Lower lobe of right lung (tissue), 2 donors: Measurements from ENCODE around the gene CAPN13. TPM values are rescaled to one million over a fixed set of nuclear protein-coding genes. Genes with fewer than 3 reads are reported as not detected.

Experiments used
- ATAC-seq, 2 donors: fragments of 200-7000 bp; cut with Tn5 transposase; one replicate each; pipeline ENCODE4 v1.9.1; 2020 to 2022; ENCODE audit warnings: mild to moderate bottlenecking in 2 of 2, moderate library complexity in 2 of 2
- DNase-seq: peaks from one replicate; pipeline ENCODE4 v3.0.0-alpha.2; 2020
- H3K27ac ChIP-seq: fragments of 200-600 bp; one replicate; pipeline ENCODE4 v1.8.0; 2022
- H3K27me3 ChIP-seq: fragments of 200-600 bp; one replicate; pipeline ENCODE4 v1.8.0; 2022; ENCODE audit warnings: low read depth
- H3K36me3 ChIP-seq: fragments of 200-600 bp; one replicate; pipeline ENCODE4 v1.8.0; 2022; ENCODE audit warnings: mild to moderate bottlenecking
- H3K4me1 ChIP-seq: fragments of 200-600 bp; one replicate; pipeline ENCODE4 v1.8.0; 2022
- H3K4me3 ChIP-seq: fragments of 200-600 bp; one replicate; pipeline ENCODE4 v1.8.0; 2022; ENCODE audit warnings: mild to moderate bottlenecking
- H3K9me3 ChIP-seq: fragments of 200-600 bp; one replicate; pipeline ENCODE4 v1.8.0; 2022
- intact Hi-C: fragments of 100-400 bp; cut with DNase I; formaldehyde crosslinking; loops from one replicate; pipeline ENCODE4 v1.11.0; 2022
- total RNA-seq: library from RNA; stranded (reverse); fragmentation: NEBNext Ultra II Directional; extraction: Animal tissue kit (Norgen Biotek cat#: 25700); gene quantifications from one replicate; pipeline ENCODE4 v1.2.1, GENCODE V29; 2021
- TF ChIP-seq, protein P1 (sequence below): fragments of 200-600 bp; IDR thresholded peaks from one replicate; pipeline ENCODE4 v1.8.0; 2022; ENCODE audit warnings: antibody characterized with exemption, mild to moderate bottlenecking
- donor health status: DM: no; HTN: yes; CAD: no; lungs with severe emphysema.

CAPN13 gene
- total RNA-seq, 1 donor from 2014 or later = 23.0 TPM

DNA sequence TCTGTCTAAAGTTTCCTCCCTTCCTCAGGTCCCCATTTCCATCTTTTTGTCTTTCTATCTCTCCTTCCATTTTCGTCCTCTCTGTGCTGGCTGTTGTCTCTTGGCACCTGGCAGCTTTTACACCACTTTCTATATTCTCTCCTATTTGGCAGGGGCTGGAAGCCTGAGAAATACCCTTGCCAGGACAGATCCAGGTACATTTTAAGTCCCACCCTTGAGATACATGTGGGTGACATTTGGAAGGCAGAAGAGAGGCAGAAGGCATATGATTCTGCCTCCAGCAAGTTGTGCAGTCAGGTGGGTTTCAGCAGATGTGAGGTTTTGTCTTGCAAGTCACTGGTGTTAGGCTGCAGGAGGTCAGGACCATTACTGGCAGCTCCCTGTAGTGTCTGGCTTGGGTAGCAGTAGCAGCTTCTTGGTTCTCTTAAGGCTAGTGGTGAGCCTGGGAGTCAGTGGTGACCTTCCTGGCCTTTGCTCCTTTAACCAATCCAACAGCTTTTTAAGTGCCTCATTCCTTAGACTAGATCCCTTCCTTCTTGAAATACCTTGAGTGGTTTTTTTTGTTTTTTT, 90.1 kb downstream of the CAPN13 start:
- H3K36me3 ChIP-seq = no peaks in the 10 kb centered on the region
- H3K9me3 ChIP-seq = no peaks in the 10 kb centered on the region
- H3K4me3 ChIP-seq = no peak overlapping the region
- intact Hi-C loops = loop anchor here (10.0 kb wide), 1 partner anchor 618 kb away; no protein-coding TSS in a partner anchor
- H3K27me3 ChIP-seq = no peaks in the 10 kb centered on the region
- H3K4me1 ChIP-seq = peaks cover 5% of the 10 kb centered on the region
- DNase-seq (no peak), ATAC-seq (no peak)
- TF ChIP-seq, protein P1, sequence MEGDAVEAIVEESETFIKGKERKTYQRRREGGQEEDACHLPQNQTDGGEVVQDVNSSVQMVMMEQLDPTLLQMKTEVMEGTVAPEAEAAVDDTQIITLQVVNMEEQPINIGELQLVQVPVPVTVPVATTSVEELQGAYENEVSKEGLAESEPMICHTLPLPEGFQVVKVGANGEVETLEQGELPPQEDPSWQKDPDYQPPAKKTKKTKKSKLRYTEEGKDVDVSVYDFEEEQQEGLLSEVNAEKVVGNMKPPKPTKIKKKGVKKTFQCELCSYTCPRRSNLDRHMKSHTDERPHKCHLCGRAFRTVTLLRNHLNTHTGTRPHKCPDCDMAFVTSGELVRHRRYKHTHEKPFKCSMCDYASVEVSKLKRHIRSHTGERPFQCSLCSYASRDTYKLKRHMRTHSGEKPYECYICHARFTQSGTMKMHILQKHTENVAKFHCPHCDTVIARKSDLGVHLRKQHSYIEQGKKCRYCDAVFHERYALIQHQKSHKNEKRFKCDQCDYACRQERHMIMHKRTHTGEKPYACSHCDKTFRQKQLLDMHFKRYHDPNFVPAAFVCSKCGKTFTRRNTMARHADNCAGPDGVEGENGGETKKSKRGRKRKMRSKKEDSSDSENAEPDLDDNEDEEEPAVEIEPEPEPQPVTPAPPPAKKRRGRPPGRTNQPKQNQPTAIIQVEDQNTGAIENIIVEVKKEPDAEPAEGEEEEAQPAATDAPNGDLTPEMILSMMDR = no peak
- H3K27ac ChIP-seq = no peak overlapping the region

DNA sequence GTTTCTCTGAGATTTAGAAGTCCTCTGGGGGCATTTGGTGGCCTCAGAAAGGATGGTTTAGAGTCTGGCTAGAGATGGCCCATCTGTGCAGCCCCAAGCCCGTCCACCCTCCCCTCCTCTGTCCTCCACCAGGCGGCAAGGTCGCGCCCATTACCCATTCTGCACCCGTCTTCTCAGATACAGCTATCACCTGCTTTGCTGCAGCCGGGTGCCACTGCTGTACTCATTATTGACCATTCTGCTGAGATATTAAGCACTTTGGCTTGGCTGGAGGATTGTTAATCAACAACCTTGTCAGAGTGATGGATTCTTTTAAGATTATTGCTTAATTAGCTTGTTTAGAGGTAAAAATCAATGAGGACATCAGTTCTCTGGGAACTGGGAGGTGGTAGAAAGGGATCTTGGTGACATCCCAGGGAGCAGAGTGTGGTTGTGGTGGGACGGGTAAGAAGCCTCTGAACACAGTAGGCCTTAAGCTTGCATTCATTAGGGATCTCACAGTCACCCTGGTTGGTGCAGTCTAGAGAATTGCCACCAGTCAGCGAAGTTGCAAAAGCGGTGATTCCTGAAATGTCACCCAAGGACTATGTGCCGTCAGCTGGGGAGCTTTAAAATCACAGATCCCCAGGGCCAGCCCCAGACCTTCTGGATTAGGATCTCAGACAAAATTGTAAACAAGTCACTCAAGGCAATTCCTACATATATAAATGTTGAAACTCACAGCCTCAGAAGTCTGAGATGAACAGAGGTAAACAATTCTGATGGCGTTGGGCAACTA, 90.9 kb downstream of the CAPN13 start:
- intact Hi-C loops = loop anchor here (10.0 kb wide), 1 partner anchor 618 kb away; no protein-coding TSS in a partner anchor
- DNase-seq (no peak), ATAC-seq (no peak)

DNA sequence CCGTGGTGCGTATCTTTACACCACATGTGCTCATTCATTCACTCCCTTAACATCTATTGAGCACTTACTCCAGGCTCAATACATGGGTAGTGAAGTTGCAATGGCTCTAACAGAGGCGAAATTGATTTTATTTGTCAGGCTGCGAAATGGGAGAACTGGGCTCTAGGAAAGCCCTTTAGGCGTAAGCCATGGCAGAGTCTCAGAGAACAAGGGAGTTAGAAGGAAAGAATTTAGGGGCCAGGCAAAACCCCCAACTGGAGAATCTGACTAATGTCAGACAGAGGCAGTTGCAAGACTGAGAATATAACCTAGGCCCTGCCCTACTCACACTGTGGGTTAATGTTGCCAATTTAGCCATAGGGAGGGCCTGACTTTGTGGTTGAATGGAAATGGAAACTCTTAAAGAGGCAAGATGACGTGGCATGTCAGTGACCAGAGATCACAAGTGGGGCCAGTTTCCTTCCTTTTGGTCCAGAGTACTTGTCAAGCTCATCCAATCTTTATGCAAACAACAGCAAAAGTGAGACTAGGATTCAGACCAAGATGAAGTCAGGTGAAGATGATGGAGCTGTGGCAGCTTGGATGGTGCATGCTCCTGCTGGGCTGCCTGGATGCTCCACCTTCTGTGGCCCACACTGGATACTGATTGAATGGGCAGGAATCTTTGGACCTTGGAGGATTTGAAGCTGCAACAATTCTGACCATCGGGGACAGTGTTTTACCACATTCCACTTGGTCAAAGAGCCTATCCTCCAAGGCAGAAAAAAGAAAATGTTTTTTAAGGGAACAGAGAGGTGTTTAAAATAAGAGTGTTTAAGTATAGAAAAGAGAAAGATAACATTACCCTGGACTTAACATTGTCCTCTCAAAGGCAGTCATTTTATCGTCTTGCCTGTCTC, 92.2 kb downstream of the CAPN13 start:
- Histone ChIP-seq H3K9me3 (no peaks in the 10 kb centered on the region), H3K4me1 (peaks cover 9% of the 10 kb centered on the region), H3K27me3 (no peaks in the 10 kb centered on the region), H3K4me3 (no peak overlapping the region), H3K36me3 (no peaks in the 10 kb centered on the region), H3K27ac (no peak overlapping the region)
- DNase-seq (no peak), ATAC-seq (no peak)
- TF ChIP-seq, protein P1 = no peak
- intact Hi-C loops = loop anchor here (10.0 kb wide), 1 partner anchor 620 kb away; no protein-coding TSS in a partner anchor

More for the DNA sequence above, 90.9 kb downstream of the CAPN13 start:
- TF ChIP-seq, protein P1 = no peak
- Histone ChIP-seq H3K4me3 (no peak overlapping the region), H3K36me3 (no peaks in the 10 kb centered on the region), H3K9me3 (no peaks in the 10 kb centered on the region), H3K4me1 (peaks cover 9% of the 10 kb centered on the region), H3K27me3 (no peaks in the 10 kb centered on the region), H3K27ac (no peak overlapping the region)

DNA sequence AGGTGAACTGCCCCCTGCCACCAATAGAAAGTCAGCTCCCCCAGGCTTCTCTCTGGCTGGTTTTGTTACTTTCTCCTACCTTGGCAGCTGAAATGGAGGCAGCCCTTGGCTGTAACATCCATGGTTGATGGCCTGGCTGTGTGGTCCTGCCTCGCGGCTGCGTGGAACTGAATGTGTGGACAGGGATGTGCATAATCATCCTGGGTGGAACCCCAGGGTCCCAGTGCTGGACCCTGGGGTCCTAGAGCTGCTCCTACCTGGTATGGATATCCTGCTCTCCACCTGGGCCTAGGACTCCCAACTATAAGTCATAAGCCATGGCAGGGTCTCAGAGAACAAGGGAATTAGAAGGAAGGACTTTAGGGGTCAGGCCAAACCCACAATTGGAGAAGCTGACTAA, 93.5 kb downstream of the CAPN13 start:
- TF ChIP-seq, protein P1 = no peak
- DNase-seq (no peak), ATAC-seq (no peak)
- H3K27ac ChIP-seq = no peak overlapping the region
- H3K4me3 ChIP-seq = no peak overlapping the region
- no peaks in the 10 kb centered on the region for H3K9me3 ChIP-seq
- H3K36me3 ChIP-seq = no peaks in the 10 kb centered on the region
- H3K27me3 ChIP-seq = no peaks in the 10 kb centered on the region
- peaks cover 9% of the 10 kb centered on the region for H3K4me1 ChIP-seq
- intact Hi-C loops = loop anchor here (10.0 kb wide), 1 partner anchor 621 kb away; no protein-coding TSS in a partner anchor

DNA sequence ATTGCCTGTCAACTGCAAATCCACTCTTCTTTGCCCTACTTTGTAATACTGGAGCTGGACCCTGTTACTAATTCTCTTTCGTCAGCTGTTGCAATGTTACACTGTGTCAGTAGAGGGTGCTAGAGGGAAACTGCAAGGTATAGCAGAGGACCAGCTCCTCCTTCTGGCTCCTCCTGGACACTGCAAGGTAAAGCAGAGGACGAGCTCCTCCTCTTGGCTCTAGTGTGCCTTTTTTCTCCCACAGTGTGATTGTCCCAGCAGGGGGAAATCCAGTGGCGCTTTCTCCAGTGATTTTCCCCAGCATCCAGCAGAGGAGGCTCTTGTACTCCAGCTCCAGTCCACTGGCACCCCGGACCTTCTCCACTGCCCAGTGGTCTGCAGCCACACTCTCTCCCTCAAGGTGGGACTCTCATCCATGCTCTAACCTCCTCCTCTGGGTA, 95.6 kb downstream of the CAPN13 start:
- DNase-seq (peak; percentile 85), ATAC-seq (peak; percentile 85 to 93)
- Histone ChIP-seq H3K27me3 (no peaks in the 10 kb centered on the region), H3K4me3 (no peak overlapping the region), H3K36me3 (no peaks in the 10 kb centered on the region), H3K4me1 (peaks cover 9% of the 10 kb centered on the region), H3K9me3 (no peaks in the 10 kb centered on the region), H3K27ac (no peak overlapping the region)
- intact Hi-C loops = loop anchor here (10.0 kb wide), 1 partner anchor 623 kb away; no protein-coding TSS in a partner anchor
- TF ChIP-seq, protein P1 = peak; percentile 99
